Body of pancreas (tissue), 4 donors: ENCODE results near the gene SCPEP1.

ENCODE experiments used
- CTCF ChIP-seq, 7 experiments: fragments of 450-650 bp in 4 of 7; fragments of 200-600 bp in 3 of 7; sonication (generic) in 3 of 7; IDR thresholded peaks; one replicate each; pipeline ENCODE4 v1.5.1; 2016 to 2019; ENCODE audit warnings: antibody characterized with exemption in 7 of 7
- POLR2A ChIP-seq, 3 donors: fragments of 450-650 bp; IDR thresholded peaks; one replicate each; pipeline ENCODE4 v1.6.1; 2016; ENCODE audit warnings: antibody characterized with exemption in 3 of 3, mild to moderate bottlenecking in 2 of 3

GRCh38 chr17:57038486-57038885 is 60.6 kb downstream of the SCPEP1 start:
- TF ChIP-seq CTCF (IDR thresholded peaks at IDR 0.05) (no peak), POLR2A (IDR thresholded peaks at IDR 0.05) (no peak)
